ENCODE results near the gene DIS3L2.
"Not testable (repeated sequence)": the region's sequence is repeated elsewhere in the genome, so short reads cannot be mapped to it uniquely, and the experiment has no call there.

Gene DIS3L2

DNA sequence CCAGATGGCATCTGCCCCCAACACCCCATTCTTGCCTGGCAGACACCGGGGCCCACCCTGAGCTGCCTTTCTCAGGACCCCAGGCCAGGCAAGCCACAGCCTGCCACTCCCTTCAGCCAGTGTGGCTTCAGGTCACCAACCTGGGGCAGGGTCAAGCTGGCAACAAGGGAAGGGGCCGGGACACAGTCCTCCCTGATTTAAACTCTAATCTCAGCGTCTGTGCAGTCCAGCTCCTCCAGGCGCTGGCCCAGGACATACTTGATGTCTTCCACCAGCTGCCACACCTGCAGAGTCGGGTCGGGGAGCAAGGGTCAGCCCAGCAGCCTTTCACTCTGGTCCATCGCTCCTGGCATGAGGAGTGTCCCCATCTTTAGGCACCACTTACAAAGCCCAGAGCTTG is 388.0 kb downstream of the DIS3L2 start:
- no peak for DNase-seq (ENCODE audit: low spot score)

DNA sequence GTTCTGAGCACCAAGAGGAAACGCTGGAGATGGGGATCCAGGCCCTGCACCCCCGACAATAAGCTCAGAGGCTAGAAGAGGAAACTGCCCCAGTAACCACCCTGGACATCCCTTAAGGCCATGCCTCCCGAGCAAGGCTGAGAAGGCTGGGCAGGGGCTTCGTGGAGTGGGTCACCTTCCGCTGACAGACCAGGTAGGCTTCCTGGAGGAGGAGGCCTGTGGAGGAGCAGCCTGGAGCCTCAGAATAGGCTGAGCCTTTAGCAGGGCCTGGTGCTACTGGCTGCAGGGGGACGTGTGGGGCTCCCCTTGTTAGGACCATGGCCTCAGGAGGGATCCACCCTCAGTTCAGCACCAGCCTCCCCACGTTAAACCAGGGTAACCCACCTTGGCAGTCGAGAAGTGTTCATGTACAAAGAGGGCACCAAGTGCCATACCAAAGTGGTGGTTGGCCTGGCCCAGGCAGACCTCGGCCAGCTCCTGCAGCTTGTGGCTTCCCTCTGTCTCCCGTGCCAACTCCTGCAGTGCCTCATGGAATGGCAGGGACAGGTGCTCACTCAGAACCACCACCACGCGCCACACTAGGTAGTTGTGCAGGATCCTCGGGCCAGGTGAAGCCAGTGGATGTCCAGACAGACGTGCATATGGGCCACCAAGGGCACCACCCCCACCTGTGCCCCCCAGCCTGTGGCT is 388.6 kb downstream of the DIS3L2 start:
- DNase-seq (ENCODE audit: low spot score): no peak

DNA sequence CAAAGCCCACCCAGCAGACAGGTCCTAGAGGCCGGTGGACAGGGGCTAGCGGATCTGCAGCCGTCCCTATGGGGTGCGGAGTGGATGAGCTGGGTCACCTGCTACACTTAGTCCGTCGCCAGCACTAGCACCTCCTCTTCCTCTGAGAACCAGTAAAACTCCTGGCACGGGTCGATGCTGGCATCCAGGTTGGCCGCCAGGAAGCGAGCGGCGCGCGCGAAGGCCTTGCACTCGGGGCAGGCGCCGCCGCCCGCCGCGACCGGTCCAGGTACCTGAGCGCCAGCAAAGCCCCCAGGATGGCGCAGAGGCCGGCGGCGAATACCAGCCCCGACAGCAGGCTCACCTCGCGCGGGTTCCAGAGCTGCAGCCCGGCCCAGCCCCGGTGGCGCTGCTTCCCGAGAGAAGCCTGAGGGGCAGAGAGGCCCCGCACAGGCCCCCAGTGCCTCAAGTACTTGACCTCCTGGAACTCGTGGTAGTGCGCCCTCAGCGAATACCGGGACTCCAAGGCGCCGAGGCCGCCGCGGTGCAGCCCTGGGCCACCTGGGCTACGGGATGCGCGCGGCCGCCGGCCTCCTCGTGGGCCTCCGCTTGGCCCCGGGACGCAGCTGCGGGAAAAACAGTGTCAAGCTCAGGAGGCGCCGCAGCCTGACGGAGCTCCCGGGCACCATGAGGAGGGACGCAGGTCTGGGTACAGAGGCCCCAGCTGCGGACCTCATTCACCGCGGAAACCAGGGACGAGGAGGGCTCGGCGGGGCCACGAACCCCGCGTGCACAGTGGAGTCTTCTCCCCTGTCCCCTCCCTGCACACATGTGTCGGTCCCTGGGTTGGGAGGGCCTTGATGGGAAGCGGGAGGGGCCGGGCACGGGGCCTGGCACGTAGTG is 389.5 kb downstream of the DIS3L2 start:
- no peak for DNase-seq (ENCODE audit: low spot score)

DNA sequence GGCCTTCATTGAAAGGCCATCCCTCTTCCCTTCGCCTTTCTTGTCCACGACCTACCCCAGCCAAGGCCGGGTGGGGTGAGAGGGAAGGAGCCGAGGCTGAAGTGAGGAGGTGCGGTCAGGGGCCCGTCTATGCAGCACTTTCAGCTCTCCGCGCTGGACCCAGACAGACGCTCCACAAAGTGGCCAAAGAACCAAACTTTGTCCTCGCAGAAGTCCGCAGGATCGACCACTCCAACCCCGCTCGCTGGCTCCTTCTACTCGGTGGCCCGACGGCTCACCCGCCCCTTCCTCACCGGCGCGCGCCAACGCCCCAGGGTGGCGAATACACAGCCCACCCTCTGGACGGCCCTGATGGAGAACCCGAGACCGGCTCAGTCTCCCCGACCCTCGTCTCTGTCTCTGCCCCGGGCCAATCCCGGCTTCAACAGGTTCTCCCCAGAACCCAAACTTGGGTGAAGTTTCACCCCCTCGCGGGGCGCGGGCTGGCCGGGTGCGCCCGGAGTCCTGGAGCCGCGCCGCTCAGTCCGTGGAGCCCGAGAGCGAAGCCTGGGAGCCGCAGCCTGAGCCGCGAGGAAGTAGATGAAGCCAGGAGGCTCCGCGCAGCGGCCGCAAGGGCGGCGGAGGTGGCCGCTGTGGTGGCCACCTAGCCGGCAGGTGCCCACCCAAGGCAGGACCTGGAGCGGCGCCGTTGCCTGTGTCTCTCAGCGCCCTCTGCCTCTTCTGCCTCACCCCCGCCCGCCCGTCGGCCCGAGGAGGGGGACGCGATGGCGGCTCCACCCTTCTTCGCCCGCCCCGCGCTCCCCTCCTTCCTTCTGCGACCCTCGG is 390.4 kb downstream of the DIS3L2 start:
- DNase-seq (ENCODE audit: low spot score): no peak

DNA sequence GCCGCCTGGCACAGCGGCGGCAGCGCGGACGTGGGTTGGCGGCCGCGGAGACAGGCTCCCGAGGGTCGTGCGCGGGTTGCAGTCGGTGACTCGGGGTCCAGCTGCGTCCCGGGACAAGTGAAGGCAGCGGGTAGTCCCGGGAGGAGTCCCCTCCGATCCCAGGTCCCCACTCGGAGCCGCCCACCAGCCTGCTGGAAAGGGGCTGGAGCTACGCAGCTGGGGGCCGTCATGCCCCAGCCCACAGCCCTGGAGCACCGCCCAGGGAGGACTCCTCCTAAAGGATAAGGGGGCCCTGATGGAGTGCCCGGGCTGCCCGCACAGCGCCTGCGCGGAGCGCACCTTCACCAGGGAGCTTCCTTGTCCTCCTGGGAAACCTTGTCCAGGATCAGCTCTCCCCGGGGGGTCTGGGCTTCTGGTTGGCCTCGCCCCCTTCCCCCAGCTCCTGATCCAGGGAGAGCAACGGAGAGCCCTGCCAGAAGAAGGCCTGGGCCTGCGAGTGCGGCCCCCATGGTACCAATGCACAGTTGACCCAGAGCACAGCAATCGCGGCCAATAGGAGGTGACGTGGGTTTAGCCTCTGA is 391.1 kb downstream of the DIS3L2 start:
- DNase-seq (ENCODE audit: low spot score): no peak

DNA sequence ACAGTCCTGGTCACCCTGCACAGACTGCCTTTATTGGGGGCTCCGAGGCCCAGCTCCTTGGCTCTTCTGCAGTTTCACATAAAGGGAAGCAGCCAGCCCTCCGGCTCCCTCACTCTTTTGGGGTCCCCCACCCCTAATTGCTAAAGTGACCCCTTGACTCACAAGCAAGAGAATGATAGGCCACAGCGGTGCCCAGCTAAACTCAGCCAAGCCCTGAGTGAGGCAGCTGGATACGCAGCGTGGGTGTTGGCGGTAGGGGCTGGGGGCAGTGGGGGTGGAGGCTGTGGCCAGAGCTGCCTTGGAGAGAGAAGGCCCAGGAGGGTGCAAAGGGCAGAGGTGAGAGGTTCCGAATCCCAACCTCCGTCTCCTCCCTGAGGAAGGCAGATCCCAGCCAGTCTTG is 391.6 kb downstream of the DIS3L2 start:
- DNase-seq (ENCODE audit: low spot score): no peak

DNA sequence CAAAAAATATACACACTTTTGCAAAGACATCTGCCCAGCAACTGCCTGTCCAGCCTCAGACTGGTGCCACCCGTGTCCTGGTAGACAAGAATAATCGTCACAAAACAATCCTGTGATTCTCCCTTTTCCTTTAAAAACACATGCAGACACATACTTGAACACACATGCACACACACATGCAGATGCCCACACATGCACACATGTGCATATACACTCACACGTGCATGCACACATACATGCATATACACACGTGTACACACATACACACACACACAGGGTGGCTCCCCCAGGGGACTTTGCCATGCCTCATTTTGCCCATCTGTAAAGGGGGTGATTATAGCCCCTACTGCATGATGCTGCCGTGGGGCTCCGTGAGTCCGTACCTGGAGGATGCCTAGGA is 392.1 kb downstream of the DIS3L2 start:
- no peak for DNase-seq (ENCODE audit: low spot score)

DNA sequence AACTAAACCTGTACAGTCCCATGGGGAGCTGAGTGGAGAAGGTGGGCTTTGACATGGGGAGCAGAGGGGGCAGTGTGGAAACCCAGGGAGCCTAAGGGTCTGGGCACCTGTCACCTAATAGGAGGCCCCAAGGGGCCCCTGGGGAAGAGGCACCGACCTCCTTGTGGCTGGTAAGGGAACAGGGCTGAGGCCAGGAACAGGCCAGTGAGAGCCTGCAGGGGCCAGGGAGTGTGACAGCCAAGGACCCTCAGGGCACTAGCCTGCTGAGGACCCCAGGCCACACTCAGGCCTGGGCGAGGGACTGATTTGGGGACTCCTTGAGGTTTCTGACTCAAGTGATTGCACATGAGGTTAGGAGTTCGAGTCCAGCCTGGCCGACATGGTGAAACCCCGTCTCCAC is 392.6 kb downstream of the DIS3L2 start:
- DNase-seq (ENCODE audit: low spot score): no peak

DNA sequence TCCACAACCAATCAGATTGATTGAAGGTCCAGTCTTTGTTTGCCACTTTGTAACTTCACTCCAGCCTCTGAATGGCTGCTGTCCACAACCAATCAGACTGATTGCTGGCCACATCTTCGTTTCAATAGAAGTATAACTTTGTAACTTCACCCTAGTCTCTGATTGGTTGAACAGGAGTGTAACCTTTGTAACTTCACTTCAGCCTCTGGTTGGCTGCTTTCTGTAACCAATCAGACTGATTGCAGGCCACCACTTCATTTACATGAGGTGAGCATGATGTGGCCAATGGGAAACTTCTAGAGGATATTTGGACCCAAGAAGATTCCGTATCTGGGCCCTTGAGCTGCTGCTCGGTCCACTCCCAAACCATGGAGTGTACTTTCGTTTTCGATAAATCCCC is 400.1 kb downstream of the DIS3L2 start:
- DNase-seq (ENCODE audit: low spot score): no peak

DNA sequence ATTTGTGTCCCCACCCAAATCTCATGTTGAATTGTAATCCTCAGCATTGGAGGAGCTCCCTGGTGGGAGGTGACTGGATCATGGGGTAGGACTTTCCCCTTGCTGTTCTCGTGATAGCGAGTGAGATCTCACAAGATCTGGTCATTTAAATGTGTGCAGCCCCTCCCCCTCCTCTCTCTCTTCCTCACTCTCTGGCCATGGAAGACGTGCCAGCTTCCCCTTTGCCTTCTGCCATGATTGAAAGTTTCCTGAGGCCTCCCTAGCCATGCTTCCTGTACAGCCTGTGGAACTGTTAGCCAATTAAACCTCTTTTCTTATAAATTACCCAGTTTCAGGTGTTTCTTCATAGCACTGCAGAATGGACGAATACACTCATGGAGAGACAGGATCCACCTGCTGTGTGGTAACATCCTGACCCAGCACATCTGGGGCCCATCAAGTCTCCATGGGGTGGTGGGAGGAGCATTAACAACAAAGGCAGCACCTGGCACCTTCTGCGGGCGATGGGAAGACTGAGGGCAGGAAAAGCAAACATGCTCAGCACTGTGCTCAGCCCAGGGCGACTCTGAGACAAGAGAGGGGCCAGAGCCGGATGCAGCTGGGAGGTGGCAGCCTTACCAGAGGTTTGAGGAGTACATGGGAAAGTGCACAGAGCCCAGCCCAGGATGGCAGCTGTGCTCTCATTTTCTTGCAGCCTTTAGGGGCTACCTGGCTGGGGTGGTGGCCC is 400.8 kb downstream of the DIS3L2 start:
- DNase-seq (ENCODE audit: low spot score): no peak

DNA sequence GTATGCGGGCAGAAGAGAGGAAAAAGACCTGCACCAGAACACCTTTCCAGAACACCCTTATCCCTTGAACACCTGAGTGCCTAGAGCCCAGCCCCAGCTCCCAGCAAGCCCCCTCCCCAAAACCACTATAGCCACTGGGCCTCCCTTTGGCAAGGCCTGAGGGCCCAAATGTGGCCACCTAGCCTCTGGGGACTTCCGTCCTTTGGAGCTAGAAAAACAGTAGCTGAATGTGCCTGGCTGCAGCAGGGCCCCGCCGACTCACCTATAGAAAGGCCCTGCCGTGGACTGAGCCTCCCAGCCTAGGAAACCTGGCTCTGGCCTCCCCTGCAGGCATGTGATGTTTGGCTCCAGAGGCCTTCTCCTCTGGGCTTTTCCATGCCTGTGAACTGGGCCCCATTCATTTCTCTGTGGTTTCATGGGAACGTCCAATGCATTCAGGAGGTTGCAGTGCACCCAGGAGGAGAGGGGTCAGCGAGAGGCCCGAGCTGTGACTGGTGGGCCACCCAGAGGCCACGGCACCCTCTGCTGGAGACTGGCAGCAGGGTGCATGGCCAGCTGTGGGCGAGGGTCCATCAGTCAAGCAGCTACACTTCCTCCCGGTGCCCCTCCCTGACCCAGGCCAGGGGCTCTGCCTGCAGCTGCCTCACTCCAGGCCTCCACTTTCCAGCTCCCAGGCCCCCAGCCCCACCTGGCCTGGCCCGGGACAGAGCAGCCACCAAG is 401.7 kb downstream of the DIS3L2 start:
- not testable (repeated sequence) for DNase-seq (ENCODE audit: low spot score)

DNA sequence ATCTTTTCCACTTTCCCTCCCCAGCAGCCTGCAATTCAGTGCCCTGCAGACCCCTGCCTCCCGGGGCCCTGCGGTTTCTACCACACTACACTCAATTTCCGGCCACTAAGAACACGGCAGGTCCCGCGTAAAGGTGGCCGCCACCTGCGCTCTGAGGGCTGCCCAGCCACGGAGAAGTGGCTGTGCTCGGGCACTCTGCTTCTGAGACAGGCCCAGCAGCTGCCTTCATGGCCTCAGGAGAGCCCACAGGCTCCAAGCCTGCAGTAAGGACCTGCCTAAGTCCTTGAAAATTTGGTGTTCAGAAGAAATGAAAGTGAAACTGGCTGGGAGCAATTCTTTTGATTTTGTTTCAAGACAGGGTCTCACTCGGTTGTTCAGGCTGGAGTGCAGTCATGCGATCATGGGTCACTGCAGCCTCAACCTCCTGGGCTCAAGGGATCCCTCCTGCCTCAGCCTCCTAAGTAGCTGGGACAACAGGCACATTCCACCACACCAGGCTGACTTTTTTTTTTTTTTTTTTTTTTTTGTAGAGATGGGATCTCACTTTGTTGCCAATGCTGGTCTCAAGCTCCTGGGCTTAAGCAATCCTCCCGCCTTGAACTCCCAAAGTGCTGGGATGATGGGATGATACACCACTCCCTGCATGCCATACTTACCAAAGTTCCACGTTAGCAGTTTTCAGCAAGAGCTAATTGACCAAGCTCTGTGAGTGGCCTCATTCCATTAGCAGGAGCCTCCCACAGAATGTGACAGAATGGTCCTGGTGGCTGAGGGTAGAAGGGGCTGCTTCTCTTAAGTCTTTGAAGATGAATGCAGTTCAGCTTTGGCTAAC is 402.5 kb downstream of the DIS3L2 start:
- no peak for DNase-seq (ENCODE audit: low spot score)

DNA sequence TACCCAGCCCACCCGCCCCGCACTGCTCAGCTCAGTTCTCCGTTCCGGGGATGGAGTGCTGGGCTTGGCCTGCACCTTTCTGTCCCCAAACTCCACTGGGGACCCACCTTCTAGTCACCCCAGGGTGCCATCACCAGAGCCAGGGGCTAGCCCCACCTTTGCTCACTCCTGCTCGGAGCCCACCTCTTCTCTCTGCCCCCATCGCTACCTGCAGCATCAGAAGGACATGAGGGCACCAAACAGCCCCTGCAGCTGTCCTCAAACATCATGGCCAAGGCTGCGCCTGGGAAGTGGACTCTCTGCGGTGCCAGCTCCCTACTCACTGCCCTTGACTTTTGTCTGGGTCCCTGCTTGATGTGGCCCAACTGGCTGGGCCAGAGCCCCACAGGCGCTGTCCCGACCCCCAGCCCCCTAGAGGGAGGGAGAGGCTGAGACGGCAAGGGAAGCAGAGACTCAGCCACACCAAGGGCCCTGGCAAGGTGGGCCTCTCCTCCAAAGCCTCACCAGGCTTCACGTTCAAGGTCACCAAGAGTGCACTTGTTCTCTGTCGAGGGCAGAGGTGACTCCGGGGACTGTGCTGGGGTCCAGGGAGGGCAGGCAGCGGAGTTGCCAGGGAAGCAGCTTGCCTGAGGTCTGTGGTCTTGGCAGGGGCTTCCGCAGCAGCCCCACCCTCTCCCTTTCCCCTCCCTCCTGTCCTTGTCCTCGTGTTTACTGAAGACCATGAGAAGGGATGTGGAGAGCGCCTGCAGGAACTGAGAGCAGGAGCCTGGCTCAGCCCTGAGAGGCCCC is 403.5 kb downstream of the DIS3L2 start:
- DNase-seq (ENCODE audit: low spot score): not testable (repeated sequence)

DNA sequence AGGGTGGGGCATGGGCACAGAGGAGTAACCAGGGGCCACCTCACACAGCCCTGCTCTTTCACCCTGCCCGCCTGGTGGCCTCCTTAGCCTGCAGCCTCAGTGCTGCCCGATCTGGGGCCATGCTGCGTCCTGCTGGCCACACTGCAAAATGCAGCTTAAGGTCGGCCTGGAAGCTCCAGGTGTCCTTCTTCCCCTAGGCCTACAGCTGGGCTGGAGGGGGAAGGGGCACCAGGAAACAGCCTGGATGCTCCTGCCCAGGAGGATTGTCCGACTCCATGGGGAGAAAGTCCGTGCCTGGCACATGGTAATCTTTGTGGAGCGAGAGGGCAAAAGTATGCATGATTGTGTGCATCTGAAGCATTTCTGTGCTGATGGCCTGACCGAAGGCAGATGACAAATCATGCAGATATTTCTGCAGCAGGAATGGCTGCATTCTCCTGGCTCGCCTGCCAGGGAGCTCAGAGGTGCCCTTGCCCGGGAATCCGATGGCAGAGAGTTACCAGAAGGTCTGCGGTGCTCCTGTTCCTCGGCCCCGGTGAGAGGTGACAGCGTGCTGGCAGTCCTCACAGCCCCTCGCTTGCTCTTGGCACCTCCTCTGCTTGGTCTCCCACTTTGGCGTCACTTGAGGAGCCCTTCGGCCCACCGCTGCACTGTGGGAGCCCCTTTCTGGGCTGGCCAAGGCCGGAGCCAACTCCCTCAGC is 404.3 kb downstream of the DIS3L2 start:
- DNase-seq (ENCODE audit: low spot score): no peak

DNA sequence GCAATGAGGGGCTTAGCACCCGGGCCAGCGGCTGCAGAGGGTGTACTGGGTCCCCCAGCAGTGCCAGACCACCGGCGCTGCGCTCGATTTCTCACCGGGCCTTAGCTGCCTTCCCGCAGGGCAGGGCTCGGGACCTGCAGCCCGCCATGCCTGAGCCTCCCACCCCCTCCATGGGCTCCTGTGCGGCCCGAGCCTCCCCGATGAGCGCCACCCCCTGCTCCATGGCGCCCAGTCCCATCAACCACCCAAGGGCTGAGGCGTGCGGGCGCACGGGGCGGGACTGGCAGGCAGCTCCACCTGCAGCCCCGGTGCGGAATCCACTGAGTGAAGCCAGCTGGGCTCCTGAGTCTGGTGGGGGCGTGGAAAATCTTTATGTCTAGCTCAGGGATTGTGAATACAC is 404.9 kb downstream of the DIS3L2 start:
- not testable (repeated sequence) for DNase-seq (ENCODE audit: low spot score)

DNA sequence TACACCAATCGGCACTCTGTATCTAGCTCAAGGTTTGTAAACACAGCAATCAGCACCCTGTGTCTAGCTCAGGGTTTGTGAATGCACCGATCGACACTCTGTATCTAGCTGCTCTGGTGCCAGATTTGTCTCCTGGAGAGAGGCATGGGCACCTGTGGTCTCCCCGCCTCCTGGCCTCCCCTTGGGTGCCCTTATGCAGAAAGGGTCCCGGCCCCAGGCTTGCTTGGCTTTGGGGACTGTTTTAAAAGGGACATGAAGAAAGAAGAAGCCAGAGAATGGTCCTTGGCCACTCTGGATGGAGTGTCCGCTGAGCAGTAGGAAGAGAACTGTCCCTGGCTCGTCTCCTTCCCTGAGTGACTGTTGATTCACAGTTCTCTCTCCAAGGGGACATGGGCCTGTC is 405.5 kb downstream of the DIS3L2 start:
- DNase-seq (ENCODE audit: low spot score): no peak

DNA sequence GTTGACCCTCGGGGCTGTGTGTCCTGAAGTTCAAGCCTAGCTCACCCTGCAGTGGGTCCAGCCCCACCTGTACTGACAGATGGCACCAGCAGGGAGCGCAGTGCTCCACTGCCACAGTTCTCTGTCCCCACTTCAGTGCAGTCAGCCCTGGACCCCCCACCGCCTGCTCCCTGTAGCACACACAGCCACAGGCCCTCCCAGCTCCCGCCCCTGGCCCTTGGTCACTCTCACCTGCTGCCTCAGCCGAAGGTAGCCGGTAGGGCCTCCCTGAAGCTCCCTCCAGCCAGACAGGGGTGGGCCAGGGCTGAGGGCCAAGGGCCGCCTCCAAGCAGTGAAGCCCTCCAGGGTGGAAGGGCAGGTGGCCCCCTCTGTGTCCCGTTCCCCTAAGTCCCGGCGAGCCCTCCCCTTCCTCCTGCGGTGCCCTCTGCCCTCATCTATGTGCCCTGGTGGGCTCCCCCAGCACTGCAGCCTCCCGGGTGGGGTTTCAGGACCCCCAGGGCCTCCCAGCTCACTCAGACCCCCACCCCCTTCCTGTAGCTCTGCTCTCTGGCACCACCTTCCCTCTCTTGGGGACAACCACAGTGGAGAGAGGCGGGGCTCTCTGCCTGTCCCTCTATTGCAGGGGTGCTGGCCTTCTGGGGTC is 406.2 kb downstream of the DIS3L2 start:
- DNase-seq (ENCODE audit: low spot score): no peak

DNA sequence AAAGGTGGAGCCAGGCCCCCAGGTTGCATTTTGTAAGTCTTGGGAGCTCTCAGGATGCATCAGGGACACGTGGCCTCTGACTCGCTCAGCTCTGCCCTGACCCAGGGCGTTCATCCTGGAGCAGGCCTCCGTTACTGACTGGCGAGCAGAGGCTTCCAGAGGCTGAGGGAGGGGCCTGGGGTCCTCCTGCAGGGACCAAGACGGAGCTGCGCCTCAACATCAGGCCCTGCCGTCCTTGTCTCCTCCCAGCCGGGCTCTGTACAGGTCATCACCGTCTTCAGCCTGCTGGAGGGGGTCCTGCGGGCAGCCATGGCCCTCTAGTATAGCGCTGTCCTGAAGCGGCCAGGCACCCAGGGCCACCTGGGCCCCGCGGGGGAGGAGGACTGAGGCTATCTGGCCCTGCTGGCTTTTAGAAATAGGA is 406.8 kb downstream of the DIS3L2 start:
- DNase-seq (ENCODE audit: low spot score): no peak

Measured in globus pallidus (tissue), 1 donor.